Measurements from ENCODE around the gene WNK4. TPM values are rescaled to one million over a fixed set of nuclear protein-coding genes. Genes with fewer than 3 reads are reported as not detected.
A peak's percentile ranks its signal among the peaks of the same experiment; 100 is the strongest.

The WNK4 gene
- total RNA-seq, 3 donors from 2014 or later: 17.5 to 55.8 (median 32.4) TPM

DNA sequence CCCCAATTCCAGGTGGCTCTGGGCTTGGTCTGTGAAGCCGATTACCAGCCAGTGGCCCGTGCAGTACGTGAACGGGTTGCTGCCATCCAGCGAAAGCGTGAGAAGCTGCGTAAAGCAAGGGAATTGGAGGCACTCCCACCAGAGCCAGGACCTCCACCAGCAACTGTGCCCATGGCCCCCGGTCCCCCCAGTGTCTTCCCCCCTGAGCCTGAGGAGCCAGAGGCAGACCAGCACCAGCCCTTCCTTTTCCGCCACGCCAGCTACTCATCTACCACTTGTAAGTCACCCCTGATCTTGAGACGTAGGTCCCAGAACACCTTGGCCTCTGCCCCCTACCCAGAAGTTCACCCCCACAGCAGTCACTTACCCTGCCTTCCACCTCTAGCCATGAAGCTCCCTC, 6.9 kb downstream of the WNK4 start:
- no peak for ATAC-seq
- no peaks in the 10 kb centered on the region for H3K9me3 ChIP-seq
- intact Hi-C loops (cut with DNase I, micrococcal nuclease): no loop called here
- no peaks in the 10 kb centered on the region for H3K36me3 ChIP-seq (ENCODE audit: low read depth)
- TF ChIP-seq, protein P1, sequence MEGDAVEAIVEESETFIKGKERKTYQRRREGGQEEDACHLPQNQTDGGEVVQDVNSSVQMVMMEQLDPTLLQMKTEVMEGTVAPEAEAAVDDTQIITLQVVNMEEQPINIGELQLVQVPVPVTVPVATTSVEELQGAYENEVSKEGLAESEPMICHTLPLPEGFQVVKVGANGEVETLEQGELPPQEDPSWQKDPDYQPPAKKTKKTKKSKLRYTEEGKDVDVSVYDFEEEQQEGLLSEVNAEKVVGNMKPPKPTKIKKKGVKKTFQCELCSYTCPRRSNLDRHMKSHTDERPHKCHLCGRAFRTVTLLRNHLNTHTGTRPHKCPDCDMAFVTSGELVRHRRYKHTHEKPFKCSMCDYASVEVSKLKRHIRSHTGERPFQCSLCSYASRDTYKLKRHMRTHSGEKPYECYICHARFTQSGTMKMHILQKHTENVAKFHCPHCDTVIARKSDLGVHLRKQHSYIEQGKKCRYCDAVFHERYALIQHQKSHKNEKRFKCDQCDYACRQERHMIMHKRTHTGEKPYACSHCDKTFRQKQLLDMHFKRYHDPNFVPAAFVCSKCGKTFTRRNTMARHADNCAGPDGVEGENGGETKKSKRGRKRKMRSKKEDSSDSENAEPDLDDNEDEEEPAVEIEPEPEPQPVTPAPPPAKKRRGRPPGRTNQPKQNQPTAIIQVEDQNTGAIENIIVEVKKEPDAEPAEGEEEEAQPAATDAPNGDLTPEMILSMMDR (IDR thresholded peaks at IDR 0.05): no peak
- no peak for DNase-seq
- H3K4me1 ChIP-seq (ENCODE audit: low read depth): peaks cover 5% of the 10 kb centered on the region
- H3K4me3 ChIP-seq: no peak overlapping the region

DNA sequence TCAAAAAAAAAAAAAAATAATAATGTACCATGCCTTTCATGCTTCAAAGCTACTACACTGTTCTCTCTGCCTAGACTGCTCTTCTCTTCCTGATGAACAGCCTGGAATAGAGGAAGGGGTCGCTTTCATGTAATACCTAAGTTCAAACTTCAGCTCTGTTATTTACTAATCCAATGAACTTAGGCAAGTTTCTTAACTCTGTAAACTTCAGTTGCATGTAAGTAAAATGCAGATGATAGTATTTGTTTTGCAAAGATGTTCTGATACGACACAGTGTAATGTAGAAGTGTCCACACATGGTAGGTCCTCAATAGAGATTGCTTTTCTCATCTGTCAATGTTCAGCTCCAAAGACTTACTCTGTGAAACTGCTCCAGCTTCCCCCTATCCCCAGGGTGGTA, 11.5 kb downstream of the WNK4 start:
- intact Hi-C loops (cut with DNase I, micrococcal nuclease): no loop called here
- Histone ChIP-seq H3K4me1 (ENCODE audit: low read depth) (peaks cover 15% of the 10 kb centered on the region), H3K36me3 (ENCODE audit: low read depth) (no peaks in the 10 kb centered on the region), H3K9me3 (no peaks in the 10 kb centered on the region), H3K4me3 (no peak overlapping the region)
- DNase-seq: no peak
- TF ChIP-seq, protein P1 (IDR thresholded peaks at IDR 0.05): no peak
- ATAC-seq: no peak

DNA sequence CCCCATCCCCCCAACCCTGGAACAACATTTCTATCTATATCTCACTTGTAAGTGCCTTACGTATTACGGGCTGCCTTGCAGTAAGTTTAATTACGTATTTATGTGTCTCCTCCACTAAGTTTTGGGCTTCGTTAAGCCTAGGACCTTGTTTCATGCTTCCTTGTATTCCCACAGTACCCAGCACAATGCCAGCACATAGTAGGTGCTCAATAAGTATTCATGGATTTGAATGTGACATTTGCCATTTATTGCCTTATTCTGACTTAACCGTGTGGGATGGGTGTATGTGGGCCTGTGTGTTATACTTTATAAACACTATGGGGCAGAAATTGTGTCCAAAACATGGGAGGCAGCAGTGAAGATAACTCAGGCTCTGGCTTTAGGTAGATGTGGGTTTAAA, 12.1 kb downstream of the WNK4 start:
- H3K4me3 ChIP-seq: no peak overlapping the region
- intact Hi-C loops (cut with DNase I, micrococcal nuclease): no loop called here
- TF ChIP-seq, protein P1 (IDR thresholded peaks at IDR 0.05): no peak
- ATAC-seq: no peak
- H3K36me3 ChIP-seq (ENCODE audit: low read depth): no peaks in the 10 kb centered on the region
- H3K4me1 ChIP-seq (ENCODE audit: low read depth): peaks cover 21% of the 10 kb centered on the region
- no peaks in the 10 kb centered on the region for H3K9me3 ChIP-seq
- DNase-seq: no peak

- no peak for ATAC-seq
Measured at GRCh38 chr17:42795061-42795460, 14.7 kb downstream of the WNK4 start.

GRCh38 chr17:42795465-42795864, 15.1 kb downstream of the WNK4 start:
- Histone ChIP-seq H3K36me3 (ENCODE audit: low read depth) (no peaks in the 10 kb centered on the region), H3K9me3 (no peaks in the 10 kb centered on the region), H3K4me3 (no peak overlapping the region), H3K4me1 (ENCODE audit: low read depth) (peaks cover 27% of the 10 kb centered on the region)
- intact Hi-C loops (cut with DNase I, micrococcal nuclease): no loop called here
- TF ChIP-seq, protein P1 (IDR thresholded peaks at IDR 0.05): no peak
- ATAC-seq (peak; percentile 48), DNase-seq (no peak)

More at GRCh38 chr17:42795061-42795460, 14.7 kb downstream of the WNK4 start:
- H3K36me3 ChIP-seq (ENCODE audit: low read depth): no peaks in the 10 kb centered on the region
- H3K4me3 ChIP-seq: no peak overlapping the region
- intact Hi-C loops (cut with DNase I, micrococcal nuclease): no loop called here
- TF ChIP-seq, protein P1 (IDR thresholded peaks at IDR 0.05): no peak
- DNase-seq: no peak
- no peaks in the 10 kb centered on the region for H3K9me3 ChIP-seq
- H3K4me1 ChIP-seq (ENCODE audit: low read depth): peaks cover 27% of the 10 kb centered on the region

Measured in mucosa of descending colon (tissue), 3 donors.